Right lobe of liver (tissue), 4 donors: ENCODE data around the gene DCDC2.

Experiments used
- POLR2A ChIP-seq: fragments of 450-650 bp; IDR thresholded peaks from one replicate; pipeline ENCODE4 v1.6.1; 2017; ENCODE audit warnings: antibody characterized with exemption, mild to moderate bottlenecking
- TF ChIP-seq, protein P1 (sequence below), 4 donors: fragments of 200-600 bp in 3 of 4; fragments of 450-650 bp in 1 of 4; IDR thresholded peaks; one replicate each; pipeline versions ENCODE4 v1.5.1 to v1.8.0; 2016 to 2022; ENCODE audit warnings: antibody characterized with exemption in 4 of 4, mild to moderate bottlenecking in 2 of 4
- donor health status: DM: no; HTN: no; CAD: no.
- donor health status: DM: no; HTN: no; CAD: no.
- donor health status: DM: no; HTN: yes; CAD: no.

GRCh38 chr6:24207413-24207812, 150.4 kb downstream of the DCDC2 start:
- no peak for TF ChIP-seq POLR2A
- TF ChIP-seq, protein P1, sequence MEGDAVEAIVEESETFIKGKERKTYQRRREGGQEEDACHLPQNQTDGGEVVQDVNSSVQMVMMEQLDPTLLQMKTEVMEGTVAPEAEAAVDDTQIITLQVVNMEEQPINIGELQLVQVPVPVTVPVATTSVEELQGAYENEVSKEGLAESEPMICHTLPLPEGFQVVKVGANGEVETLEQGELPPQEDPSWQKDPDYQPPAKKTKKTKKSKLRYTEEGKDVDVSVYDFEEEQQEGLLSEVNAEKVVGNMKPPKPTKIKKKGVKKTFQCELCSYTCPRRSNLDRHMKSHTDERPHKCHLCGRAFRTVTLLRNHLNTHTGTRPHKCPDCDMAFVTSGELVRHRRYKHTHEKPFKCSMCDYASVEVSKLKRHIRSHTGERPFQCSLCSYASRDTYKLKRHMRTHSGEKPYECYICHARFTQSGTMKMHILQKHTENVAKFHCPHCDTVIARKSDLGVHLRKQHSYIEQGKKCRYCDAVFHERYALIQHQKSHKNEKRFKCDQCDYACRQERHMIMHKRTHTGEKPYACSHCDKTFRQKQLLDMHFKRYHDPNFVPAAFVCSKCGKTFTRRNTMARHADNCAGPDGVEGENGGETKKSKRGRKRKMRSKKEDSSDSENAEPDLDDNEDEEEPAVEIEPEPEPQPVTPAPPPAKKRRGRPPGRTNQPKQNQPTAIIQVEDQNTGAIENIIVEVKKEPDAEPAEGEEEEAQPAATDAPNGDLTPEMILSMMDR (IDR thresholded peaks at IDR 0.05), result no peak
